H7 (cell line): ENCODE measurements around the gene CCR5. TPM values are rescaled to one million over a fixed set of nuclear protein-coding genes. Genes with fewer than 3 reads are reported as not detected.
"Not testable (repeated sequence)": the region's sequence is repeated elsewhere in the genome, so short reads cannot be mapped to it uniquely, and the experiment has no call there.

Experiments used
- DNase-seq: peaks from one replicate; pipeline ENCODE4 v3.0.0; 2012
- H3K27me3 ChIP-seq: 2 replicates; pipeline ENCODE4 v1.6.0; 2011; ENCODE audit warnings: mild to moderate bottlenecking, low read length; ENCODE audit not compliant: control insufficient read depth, insufficient read depth
- H3K36me3 ChIP-seq: replicated peaks from 2 replicates; pipeline ENCODE4 v1.5.1; 2011; ENCODE audit warnings: low read length; ENCODE audit not compliant: control insufficient read depth, insufficient read depth
- H3K4me3 ChIP-seq: 2 replicates; pipeline ENCODE4 v1.5.1; 2011; ENCODE audit warnings: low read depth, mild to moderate bottlenecking, control low read depth, low read length, moderate library complexity; ENCODE audit not compliant: insufficient read depth
- total RNA-seq: library from RNA; depleted of rRNA; stranded (reverse); fragments of >200 nt; shearing (Covaris generic); gene quantifications from 2 replicates; pipeline ENCODE4 v1.2.3, GENCODE V29; 2014; rRNA removed

The CCR5 gene
- total RNA-seq, result not detected in 2 replicates

GRCh38 chr3:46370839-46371518 is at the start of gene CCR5:
Gene CCR5 (plus strand): TSS chr3:46370946. CDS start chr3:46372903, 1,957 bp downstream.
- Histone ChIP-seq H3K4me3 (no peak within 1 kb of the TSS), H3K27me3 (no peaks in the 10 kb centered on the region), H3K36me3 (no peaks in the 10 kb centered on the region)
- DNase-seq, result no peak

- no peaks in the 10 kb centered on the region for H3K36me3 ChIP-seq
- no peak overlapping the region for H3K4me3 ChIP-seq
- H3K27me3 ChIP-seq, result no peaks in the 10 kb centered on the region
- no peak for DNase-seq
Observed at GRCh38 chr3:46321461-46322104, 49.2 kb upstream of the CCR5 start.

- no peaks in the 10 kb centered on the region for H3K36me3 ChIP-seq
- no peak overlapping the region for H3K4me3 ChIP-seq
- DNase-seq, result no peak
- H3K27me3 ChIP-seq, result no peaks in the 10 kb centered on the region
Observed at GRCh38 chr3:46324036-46324435, 46.7 kb upstream of the CCR5 start.

- Histone ChIP-seq H3K4me3 (no peak overlapping the region), H3K36me3 (no peaks in the 10 kb centered on the region), H3K27me3 (no peaks in the 10 kb centered on the region)
- DNase-seq, result no peak
Observed at GRCh38 chr3:46325645-46326300, 45.0 kb upstream of the CCR5 start.

- DNase-seq, H3K4me3 ChIP-seq, H3K27me3 ChIP-seq, H3K36me3 ChIP-seq: not testable (repeated sequence)
Observed at GRCh38 chr3:46330676-46331075, 40.1 kb upstream of the CCR5 start.

GRCh38 chr3:46334741-46335478 is 35.8 kb upstream of the CCR5 start:
- DNase-seq, result no peak

GRCh38 chr3:46335541-46335940 is 35.2 kb upstream of the CCR5 start:
- Histone ChIP-seq H3K4me3 (no peak overlapping the region), H3K27me3 (no peaks in the 10 kb centered on the region), H3K36me3 (no peaks in the 10 kb centered on the region)
- no peak for DNase-seq

More at GRCh38 chr3:46334741-46335478, 35.8 kb upstream of the CCR5 start:
- no peaks in the 10 kb centered on the region for H3K27me3 ChIP-seq
- no peaks in the 10 kb centered on the region for H3K36me3 ChIP-seq
- no peak overlapping the region for H3K4me3 ChIP-seq

- H3K36me3 ChIP-seq, result no peaks in the 10 kb centered on the region
- no peak overlapping the region for H3K4me3 ChIP-seq
- no peaks in the 10 kb centered on the region for H3K27me3 ChIP-seq
- DNase-seq, result no peak
Observed at GRCh38 chr3:46337911-46338310, 32.8 kb upstream of the CCR5 start.

- H3K36me3 ChIP-seq, result no peaks in the 10 kb centered on the region
- H3K27me3 ChIP-seq, result no peaks in the 10 kb centered on the region
- no peak for DNase-seq
- no peak overlapping the region for H3K4me3 ChIP-seq
Observed at GRCh38 chr3:46338840-46339239, 31.9 kb upstream of the CCR5 start.

- no peaks in the 10 kb centered on the region for H3K27me3 ChIP-seq
- H3K36me3 ChIP-seq, result no peaks in the 10 kb centered on the region
- DNase-seq, result no peak
- no peak overlapping the region for H3K4me3 ChIP-seq
Observed at GRCh38 chr3:46344476-46344875, 26.3 kb upstream of the CCR5 start.

GRCh38 chr3:46348823-46349482 is 21.8 kb upstream of the CCR5 start:
- no peaks in the 10 kb centered on the region for H3K36me3 ChIP-seq
- no peak overlapping the region for H3K4me3 ChIP-seq
- no peaks in the 10 kb centered on the region for H3K27me3 ChIP-seq
- no peak for DNase-seq

- no peaks in the 10 kb centered on the region for H3K36me3 ChIP-seq
- no peak for DNase-seq
- no peaks in the 10 kb centered on the region for H3K27me3 ChIP-seq
- no peak overlapping the region for H3K4me3 ChIP-seq
Observed at GRCh38 chr3:46349484-46350261, 21.1 kb upstream of the CCR5 start.

- no peak overlapping the region for H3K4me3 ChIP-seq
- no peaks in the 10 kb centered on the region for H3K27me3 ChIP-seq
- no peaks in the 10 kb centered on the region for H3K36me3 ChIP-seq
- DNase-seq, result no peak
Observed at GRCh38 chr3:46350262-46350565, 20.5 kb upstream of the CCR5 start.

GRCh38 chr3:46351646-46352045 is 19.1 kb upstream of the CCR5 start:
- no peak for DNase-seq
- Histone ChIP-seq H3K27me3 (no peaks in the 10 kb centered on the region), H3K36me3 (no peaks in the 10 kb centered on the region), H3K4me3 (no peak overlapping the region)
